Keratinocyte (primary cell): ENCODE measurements around the gene TOP1. TPM values are rescaled to one million over a fixed set of nuclear protein-coding genes. Genes with fewer than 3 reads are reported as not detected.

Experiments
- DNase-seq: peaks from one replicate; pipeline ENCODE4 v3.0.0-alpha.2; 2011; ENCODE audit warnings: low read depth, missing footprints, low spot score
- FAIRE-seq: peaks from 2 replicates; lab custom pipeline; 2011; peaks lifted over from hg19 to GRCh38; lab: Jason Lieb, UNC
- H2AFZ ChIP-seq: 2 replicates; pipeline ENCODE4 v1.6.0; 2012; ENCODE audit warnings: low read length, control low read depth, inconsistent platforms; ENCODE audit not compliant: control insufficient read depth
- H3K27ac ChIP-seq: 2 replicates; pipeline ENCODE4 v1.5.1; 2011; ENCODE audit warnings: low read length; ENCODE audit not compliant: control insufficient read depth, insufficient read depth
- H3K27me3 ChIP-seq: 3 replicates; pipeline ENCODE4 v1.6.0; 2011; ENCODE audit warnings: low read length; ENCODE audit not compliant: control insufficient read depth, insufficient read depth; ENCODE audit errors: extremely low read depth
- H3K36me3 ChIP-seq, 2 experiments: 2 replicates in 1 of 2; 3 replicates in 1 of 2; pipeline ENCODE4 v1.5.1; 2011; ENCODE audit warnings: low read length in 2 of 2, mild to moderate bottlenecking in 1 of 2; ENCODE audit not compliant: control insufficient read depth in 2 of 2, insufficient read depth in 2 of 2; ENCODE audit errors: extremely low read depth in 1 of 2
- H3K4me1 ChIP-seq: 3 replicates; pipeline ENCODE4 v1.5.1; 2011; ENCODE audit warnings: low read length; ENCODE audit not compliant: control insufficient read depth, insufficient read depth; ENCODE audit errors: extremely low read depth
- H3K4me2 ChIP-seq: 3 replicates; pipeline ENCODE4 v1.6.0; 2011; ENCODE audit warnings: low read depth, low read length; ENCODE audit not compliant: control insufficient read depth, insufficient read depth; ENCODE audit errors: extremely low read depth
- H3K4me3 ChIP-seq, 3 experiments: fragments of 200-600 bp in 1 of 3; sonication (generic) in 1 of 3; 2 replicates in 2 of 3; 3 replicates in 1 of 3; pipeline ENCODE4 v1.5.1; 2011 to 2016; ENCODE audit warnings: low read length in 3 of 3, mild to moderate bottlenecking in 3 of 3, control low read depth in 2 of 3, inconsistent platforms in 1 of 3, low read depth in 1 of 3, mixed read lengths in 1 of 3, mixed run types in 1 of 3, moderate library complexity in 1 of 3; ENCODE audit not compliant: control insufficient read depth in 2 of 3, insufficient read depth in 2 of 3; ENCODE audit errors: extremely low read depth in 1 of 3
- H3K79me2 ChIP-seq: 2 replicates; pipeline ENCODE4 v1.6.0; 2012; ENCODE audit warnings: low read length; ENCODE audit not compliant: control insufficient read depth, insufficient read depth
- H3K9ac ChIP-seq: 3 replicates; pipeline ENCODE4 v1.6.0; 2011; ENCODE audit warnings: low read length; ENCODE audit not compliant: control insufficient read depth, insufficient read depth; ENCODE audit errors: extremely low read depth
- H3K9me1 ChIP-seq: 3 replicates; pipeline ENCODE4 v1.6.0; 2011; ENCODE audit warnings: low read length; ENCODE audit not compliant: control insufficient read depth, insufficient read depth; ENCODE audit errors: extremely low read depth
- H3K9me3 ChIP-seq: 2 replicates; pipeline ENCODE4 v1.5.1; 2012; ENCODE audit warnings: low read depth, low read length; ENCODE audit not compliant: control insufficient read depth
- H4K20me1 ChIP-seq: 3 replicates; pipeline ENCODE4 v1.6.0; 2011; ENCODE audit warnings: low read length; ENCODE audit not compliant: control insufficient read depth, insufficient read depth; ENCODE audit errors: extremely low read depth
- CTCF ChIP-seq, 3 experiments: IDR thresholded peaks in 1 of 3; conservative IDR thresholded peaks in 1 of 3; optimal IDR thresholded peaks in 1 of 3; 2 replicates in 2 of 3; 3 replicates in 1 of 3; pipeline versions ENCODE3 to v1.5.1; 2011; ENCODE audit warnings: low read length in 3 of 3, mild to moderate bottlenecking in 3 of 3, moderate library complexity in 2 of 3, control low read depth in 1 of 3, inconsistent platforms in 1 of 3; ENCODE audit not compliant: insufficient read depth in 2 of 3; ENCODE audit errors: extremely low read depth in 1 of 3
- EZH2 ChIP-seq: IDR thresholded peaks from one replicate; pipeline ENCODE4 v1.6.1; 2012; ENCODE audit warnings: inconsistent platforms, mild to moderate bottlenecking, low read length, moderate library complexity
- dilution Hi-C: fragments of 300-500 bp; cut with MboI; formaldehyde crosslinking; loops from one replicate; pipeline ENCODE4 v1.7.0; 2020; ENCODE audit warnings: low sequenced_read_pairs; ENCODE audit not compliant: extremely low pct_ligation_motif_present
- polyA plus RNA-seq, 5 experiments: library from polyadenylated mRNA; depleted of rRNA in 3 of 5; stranded (reverse) in 3 of 5; stranded (forward) in 1 of 5; unstranded in 1 of 5; fragments of >200 nt; gene quantifications; 1 replicate in 1 of 5; 2 replicates in 3 of 5; 3 replicates in 1 of 5; pipeline versions ENCODE4 v1.2.1 to v1.2.3, GENCODE V29; 2011 to 2012; ENCODE audit warnings: missing spikeins in 2 of 5, low read depth in 1 of 5, low replicate concordance in 1 of 5

TOP1 gene
- polyA plus RNA-seq, 1 donor (not counting 4 experiments of a cell fraction or from before 2014, with no cell fraction given): 25.2 TPM

DNA sequence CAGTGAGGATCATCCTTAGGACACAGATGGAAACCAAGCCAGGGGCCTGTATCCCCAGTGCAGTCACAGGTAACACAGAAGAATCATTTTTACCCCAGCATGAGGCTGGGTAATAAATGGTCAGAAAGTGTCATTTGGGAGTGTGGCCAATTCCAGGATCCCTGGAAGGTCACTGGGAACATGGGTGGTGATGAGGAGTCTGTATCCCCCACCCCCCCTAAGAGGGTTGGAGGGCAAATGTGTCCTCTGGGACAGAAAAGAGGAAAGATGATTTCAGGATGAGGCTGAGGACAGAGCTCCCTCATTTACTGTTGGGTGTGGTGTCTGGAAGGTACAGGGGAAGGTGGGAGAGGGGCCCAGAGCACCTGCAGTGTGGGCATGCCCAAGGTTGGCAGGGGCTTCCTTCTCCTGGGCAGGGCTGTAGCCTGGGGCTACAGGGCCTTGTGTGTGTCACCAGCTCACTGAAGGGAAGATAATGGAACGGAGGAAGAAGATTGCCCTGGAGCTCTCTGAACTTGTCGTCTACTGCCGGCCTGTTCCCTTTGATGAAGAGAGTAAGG lies 143.2 kb downstream of the TOP1 start:
- H3K4me2 ChIP-seq: no peak overlapping the region
- no peak overlapping the region for H3K4me3 ChIP-seq
- no peaks in the 10 kb centered on the region for H3K79me2 ChIP-seq
- peaks cover 39% of the 10 kb centered on the region for H3K4me1 ChIP-seq
- no peak for FAIRE-seq
- H3K36me3 ChIP-seq: peaks cover 39 to 58% of the 10 kb centered on the region in 2 experiments
- no peak overlapping the region for H2AFZ ChIP-seq
- H3K9ac ChIP-seq: no peak overlapping the region
- no peak overlapping the region for H3K27ac ChIP-seq
- dilution Hi-C loops: no loop called here
- peak; percentile 50 for DNase-seq
- H3K9me1 ChIP-seq: peaks cover 5% of the 10 kb centered on the region
- H3K9me3 ChIP-seq: no peaks in the 10 kb centered on the region
- no peaks in the 10 kb centered on the region for H3K27me3 ChIP-seq
- TF ChIP-seq CTCF (optimal IDR thresholded peaks at IDR 0.05 in 1 of 3, IDR thresholded peaks at IDR 0.05 in 1 of 3, conservative IDR thresholded peaks at IDR 0.05 in 1 of 3; ENCODE audit: extremely low read depth in 1 of 3, insufficient read depth in 2 of 3, low read length in 3 of 3): no peak
- TF ChIP-seq EZH2: no peak
- H4K20me1 ChIP-seq: no peaks in the 10 kb centered on the region

DNA sequence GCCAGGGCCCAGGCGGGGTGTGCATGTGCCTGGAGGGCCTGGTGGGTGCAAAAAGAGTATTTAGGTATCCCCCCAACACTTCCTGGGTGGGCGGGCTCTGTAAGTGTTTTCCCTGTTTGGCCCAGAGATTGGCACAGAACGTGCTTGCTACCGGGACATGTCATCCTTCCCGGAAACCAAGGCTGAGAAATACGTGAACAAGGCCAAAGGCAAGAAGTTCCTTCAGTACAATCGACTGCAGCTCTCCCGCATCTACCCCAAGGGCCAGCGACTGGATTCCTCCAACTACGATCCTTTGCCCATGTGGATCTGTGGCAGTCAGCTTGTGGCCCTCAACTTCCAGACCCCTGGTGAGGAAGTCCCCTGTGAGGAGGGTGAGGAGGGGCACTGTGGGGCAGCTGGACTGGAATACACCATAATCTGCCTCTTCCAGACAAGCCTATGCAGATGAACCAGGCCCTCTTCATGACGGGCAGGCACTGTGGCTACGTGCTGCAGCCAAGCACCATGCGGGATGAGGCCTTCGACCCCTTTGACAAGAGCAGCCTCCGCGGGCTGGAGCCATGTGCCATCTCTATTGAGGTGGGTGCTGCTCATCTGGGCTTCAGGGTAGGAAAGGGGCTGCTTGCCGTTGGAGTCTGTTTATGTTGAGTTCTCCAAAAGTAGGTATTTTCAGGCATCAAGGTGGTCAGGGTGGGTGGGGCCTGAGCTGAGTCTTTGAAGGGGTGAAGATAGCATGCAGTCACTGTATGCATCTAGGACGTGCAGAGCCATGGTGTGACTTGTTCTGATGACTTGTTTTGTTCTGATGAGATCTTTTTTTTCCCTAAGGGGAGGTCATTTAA lies 143.9 kb downstream of the TOP1 start:
- Histone ChIP-seq H3K4me1 (peaks cover 46% of the 10 kb centered on the region), H3K79me2 (no peaks in the 10 kb centered on the region), H3K9ac (no peak overlapping the region), H3K4me3 (no peak overlapping the region), H3K27ac (no peak overlapping the region), H3K36me3 (peaks cover 33 to 51% of the 10 kb centered on the region in 2 experiments), H3K9me1 (peaks cover 5% of the 10 kb centered on the region), H3K9me3 (no peaks in the 10 kb centered on the region), H3K27me3 (no peaks in the 10 kb centered on the region), H3K4me2 (no peak overlapping the region), H4K20me1 (no peaks in the 10 kb centered on the region), H2AFZ (no peak overlapping the region)
- TF ChIP-seq CTCF (optimal IDR thresholded peaks at IDR 0.05 in 1 of 3, IDR thresholded peaks at IDR 0.05 in 1 of 3, conservative IDR thresholded peaks at IDR 0.05 in 1 of 3; ENCODE audit: extremely low read depth in 1 of 3, insufficient read depth in 2 of 3, low read length in 3 of 3): peak in 1 of 3 experiments; percentile 3
- no peak for TF ChIP-seq EZH2
- DNase-seq: no peak
- peak; percentile 81 for FAIRE-seq
- dilution Hi-C loops: no loop called here
